ENCODE measurements around the gene NAT16. TPM values are rescaled to one million over a fixed set of nuclear protein-coding genes. Genes with fewer than 3 reads are reported as not detected.

NAT16 gene
- total and polyA plus RNA-seq, 2 of the 13 experiments (the other 11 are each of a cell fraction or from before 2014, with no cell fraction given), result 0.04 TPM; not detected in 1

- TF ChIP-seq NFE2L1 (CRISPR knock-in tag; IDR thresholded peaks at IDR 0.05; ENCODE audit: borderline replicate concordance) (no peak), SNAI1 (CRISPR knock-in tag; IDR thresholded peaks at IDR 0.05; ENCODE audit: borderline replicate concordance) (no peak), POGZ (CRISPR knock-in tag; IDR thresholded peaks at IDR 0.05) (peak; percentile 57), ZFAT (CRISPR knock-in tag; conservative IDR thresholded peaks at IDR 0.05) (no peak), ATM (IDR thresholded peaks at IDR 0.05; ENCODE audit: borderline replicate concordance) (no peak), ZFP37 (CRISPR knock-in tag; IDR thresholded peaks at IDR 0.05; ENCODE audit: borderline replicate concordance) (no peak), ARNT2 (CRISPR knock-in tag; IDR thresholded peaks at IDR 0.05; ENCODE audit: low read depth) (peak; percentile 43; the same call in 1 of the 2 replicates), SOX6 (IDR thresholded peaks at IDR 0.05) (no peak), SOX6 (CRISPR knock-in tag; IDR thresholded peaks at IDR 0.05) (0 out of 2 replicates have a peak, but pooled peaks have one; percentile 23), LCORL (IDR thresholded peaks at IDR 0.05) (no peak), LCORL (CRISPR knock-in tag; IDR thresholded peaks at IDR 0.05) (no peak; the same call in 1 of the 2 replicates), MAZ (IDR thresholded peaks at IDR 0.05; ENCODE audit: borderline replicate concordance, low read depth, low read length) (no peak), MAZ (CRISPR knock-in tag; IDR thresholded peaks at IDR 0.05; ENCODE audit: low read depth) (no peak), ZNF883 (CRISPR knock-in tag; IDR thresholded peaks at IDR 0.05; ENCODE audit: not compliant biosample characterization) (peak; percentile 33), STAG1 (CRISPR knock-in tag; IDR thresholded peaks at IDR 0.05) (no peak), NCOR1 (IDR thresholded peaks at IDR 0.05; ENCODE audit: borderline replicate concordance, low read length) (peak; percentile 14; the same call in 1 of the 2 replicates), TMF1 (CRISPR knock-in tag; IDR thresholded peaks at IDR 0.05; ENCODE audit: low read depth) (no peak), RCOR2 (CRISPR knock-in tag; IDR thresholded peaks at IDR 0.05) (peak; percentile 74; the same call in 1 of the 2 replicates), ZNF567 (CRISPR knock-in tag; IDR thresholded peaks at IDR 0.05; ENCODE audit: borderline replicate concordance) (no peak), NFIB (CRISPR knock-in tag; IDR thresholded peaks at IDR 0.05; ENCODE audit: borderline replicate concordance) (no peak), ZNF20 (CRISPR knock-in tag; IDR thresholded peaks at IDR 0.05) (no peak)
- TF ChIP-seq, protein P1, sequence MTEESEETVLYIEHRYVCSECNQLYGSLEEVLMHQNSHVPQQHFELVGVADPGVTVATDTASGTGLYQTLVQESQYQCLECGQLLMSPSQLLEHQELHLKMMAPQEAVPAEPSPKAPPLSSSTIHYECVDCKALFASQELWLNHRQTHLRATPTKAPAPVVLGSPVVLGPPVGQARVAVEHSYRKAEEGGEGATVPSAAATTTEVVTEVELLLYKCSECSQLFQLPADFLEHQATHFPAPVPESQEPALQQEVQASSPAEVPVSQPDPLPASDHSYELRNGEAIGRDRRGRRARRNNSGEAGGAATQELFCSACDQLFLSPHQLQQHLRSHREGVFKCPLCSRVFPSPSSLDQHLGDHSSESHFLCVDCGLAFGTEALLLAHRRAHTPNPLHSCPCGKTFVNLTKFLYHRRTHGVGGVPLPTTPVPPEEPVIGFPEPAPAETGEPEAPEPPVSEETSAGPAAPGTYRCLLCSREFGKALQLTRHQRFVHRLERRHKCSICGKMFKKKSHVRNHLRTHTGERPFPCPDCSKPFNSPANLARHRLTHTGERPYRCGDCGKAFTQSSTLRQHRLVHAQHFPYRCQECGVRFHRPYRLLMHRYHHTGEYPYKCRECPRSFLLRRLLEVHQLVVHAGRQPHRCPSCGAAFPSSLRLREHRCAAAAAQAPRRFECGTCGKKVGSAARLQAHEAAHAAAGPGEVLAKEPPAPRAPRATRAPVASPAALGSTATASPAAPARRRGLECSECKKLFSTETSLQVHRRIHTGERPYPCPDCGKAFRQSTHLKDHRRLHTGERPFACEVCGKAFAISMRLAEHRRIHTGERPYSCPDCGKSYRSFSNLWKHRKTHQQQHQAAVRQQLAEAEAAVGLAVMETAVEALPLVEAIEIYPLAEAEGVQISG (CRISPR knock-in tag; IDR thresholded peaks at IDR 0.05), result no peak; the same call in 1 of the 2 replicates
- TF ChIP-seq, protein P2, sequence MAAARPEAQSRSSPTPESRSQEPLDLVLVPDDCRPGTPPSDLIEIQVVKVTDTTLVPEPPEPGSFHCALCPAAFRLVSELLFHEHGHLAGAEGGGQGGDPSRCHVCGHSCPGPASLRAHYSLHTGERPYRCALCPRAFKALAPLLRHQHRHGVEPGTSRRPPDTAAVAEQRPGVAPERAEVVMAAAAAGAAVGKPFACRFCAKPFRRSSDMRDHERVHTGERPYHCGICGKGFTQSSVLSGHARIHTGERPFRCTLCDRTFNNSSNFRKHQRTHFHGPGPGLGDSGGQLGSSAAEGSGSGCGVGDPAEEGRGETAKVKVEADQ (CRISPR knock-in tag; IDR thresholded peaks at IDR 0.05; ENCODE audit: borderline replicate concordance), result no peak
- TF ChIP-seq, protein P3, sequence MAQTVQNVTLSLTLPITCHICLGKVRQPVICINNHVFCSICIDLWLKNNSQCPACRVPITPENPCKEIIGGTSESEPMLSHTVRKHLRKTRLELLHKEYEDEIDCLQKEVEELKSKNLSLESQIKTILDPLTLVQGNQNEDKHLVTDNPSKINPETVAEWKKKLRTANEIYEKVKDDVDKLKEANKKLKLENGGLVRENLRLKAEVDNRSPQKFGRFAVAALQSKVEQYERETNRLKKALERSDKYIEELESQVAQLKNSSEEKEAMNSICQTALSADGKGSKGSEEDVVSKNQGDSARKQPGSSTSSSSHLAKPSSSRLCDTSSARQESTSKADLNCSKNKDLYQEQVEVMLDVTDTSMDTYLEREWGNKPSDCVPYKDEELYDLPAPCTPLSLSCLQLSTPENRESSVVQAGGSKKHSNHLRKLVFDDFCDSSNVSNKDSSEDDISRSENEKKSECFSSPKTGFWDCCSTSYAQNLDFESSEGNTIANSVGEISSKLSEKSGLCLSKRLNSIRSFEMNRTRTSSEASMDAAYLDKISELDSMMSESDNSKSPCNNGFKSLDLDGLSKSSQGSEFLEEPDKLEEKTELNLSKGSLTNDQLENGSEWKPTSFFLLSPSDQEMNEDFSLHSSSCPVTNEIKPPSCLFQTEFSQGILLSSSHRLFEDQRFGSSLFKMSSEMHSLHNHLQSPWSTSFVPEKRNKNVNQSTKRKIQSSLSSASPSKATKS (CRISPR knock-in tag; IDR thresholded peaks at IDR 0.05), result no peak
These were observed 38.4 kb upstream of the NAT16 start (continued) for GRCh38 chr7:101218236-101219125.
